ENCODE measurements around the gene SH3TC2.

The SH3TC2 gene

GRCh38 chr5:148965511-148966265 lies 97.2 kb downstream of the SH3TC2 start (continued):
- TF ChIP-seq ZNF394 (tag by site-specific recombination; IDR thresholded peaks at IDR 0.05; ENCODE audit: borderline replicate concordance): peak; percentile 69

- H3K4me3 ChIP-seq (ENCODE audit: low read depth, low read length): no peak overlapping the region
- POLR2A ChIA-PET: interaction anchor here (1.3 kb wide), 1 partner anchor 8 kb away, joined by 3 read pairs; no protein-coding TSS in a partner anchor
- no peaks in the 10 kb centered on the region for H3K9me3 ChIP-seq (ENCODE audit: control insufficient read depth, insufficient read depth, low read depth, low read length)
- no peaks in the 10 kb centered on the region for H3K4me1 ChIP-seq (ENCODE audit: control insufficient read depth, insufficient read depth, low read length)
- CTCF ChIA-PET: interaction anchor here (1.2 to 2.0 kb wide), 5 partner anchors 15 to 85 kb away, joined by 3 to 9 read pairs (median 3); no protein-coding TSS in a partner anchor
- no peak for TF ChIP-seq ZFP41 (tag by site-specific recombination; IDR thresholded peaks at IDR 0.05; ENCODE audit: borderline replicate concordance)
- TF ChIP-seq, protein P1, sequence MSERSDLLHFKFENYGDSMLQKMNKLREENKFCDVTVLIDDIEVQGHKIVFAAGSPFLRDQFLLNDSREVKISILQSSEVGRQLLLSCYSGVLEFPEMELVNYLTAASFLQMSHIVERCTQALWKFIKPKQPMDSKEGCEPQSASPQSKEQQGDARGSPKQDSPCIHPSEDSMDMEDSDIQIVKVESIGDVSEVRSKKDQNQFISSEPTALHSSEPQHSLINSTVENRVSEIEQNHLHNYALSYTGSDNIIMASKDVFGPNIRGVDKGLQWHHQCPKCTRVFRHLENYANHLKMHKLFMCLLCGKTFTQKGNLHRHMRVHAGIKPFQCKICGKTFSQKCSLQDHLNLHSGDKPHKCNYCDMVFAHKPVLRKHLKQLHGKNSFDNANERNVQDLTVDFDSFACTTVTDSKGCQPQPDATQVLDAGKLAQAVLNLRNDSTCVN (tag by site-specific recombination; optimal IDR thresholded peaks at IDR 0.05): no peak
- TF ChIP-seq ZNF600 (tag by site-specific recombination; IDR thresholded peaks at IDR 0.05): no peak
- TF ChIP-seq SCRT2 (tag by site-specific recombination; IDR thresholded peaks at IDR 0.05): no peak
- H3K27ac ChIP-seq (ENCODE audit: extremely low read depth, low read depth, low read length): no peak overlapping the region
- H3K36me3 ChIP-seq (ENCODE audit: control insufficient read depth in 2 of 2, insufficient read depth in 1 of 2, low read length in 2 of 2): no peaks in the 10 kb centered on the region
Observed at GRCh38 chr5:148963664-148964063, 99.2 kb downstream of the SH3TC2 start.

DNA sequence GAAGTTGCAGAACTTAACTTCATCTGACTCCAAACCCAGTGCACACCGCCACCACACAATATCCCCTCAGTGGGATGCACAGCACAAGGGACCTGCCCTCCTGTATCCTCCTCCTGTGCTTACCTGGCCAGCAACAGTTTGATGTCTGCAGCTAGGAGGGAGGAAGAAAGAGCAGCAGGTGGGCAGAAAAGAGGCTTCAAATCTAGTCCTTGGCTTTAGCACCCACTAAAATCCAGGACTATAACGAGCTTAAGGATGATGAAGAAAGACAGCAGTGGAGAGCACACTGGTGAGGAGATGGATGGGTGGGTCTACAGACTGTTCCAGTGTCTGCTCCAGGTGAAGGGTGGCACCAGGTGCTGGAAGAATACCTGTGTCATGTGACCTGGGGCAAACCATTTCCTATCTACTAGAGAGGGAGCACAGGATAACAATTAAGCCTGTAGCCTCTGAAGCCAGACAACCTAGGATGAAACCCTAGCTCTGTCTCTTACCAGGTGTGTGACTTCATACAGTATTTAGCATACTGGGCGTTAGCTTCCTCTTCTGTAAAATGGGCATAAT lies 100.0 kb downstream of the SH3TC2 start:
- POLR2A ChIA-PET: interaction anchor here (1.3 kb wide), 1 partner anchor 9 kb away, joined by 3 read pairs; no protein-coding TSS in a partner anchor
- no peak overlapping the region for H3K27ac ChIP-seq (ENCODE audit: extremely low read depth, low read depth, low read length)
- H3K4me3 ChIP-seq (ENCODE audit: low read depth, low read length): no peak overlapping the region
- CTCF ChIA-PET: interaction anchor here (0.6 to 2.2 kb wide), 10 partner anchors 16 to 295 kb away, joined by 3 to 10 read pairs (median 4); no protein-coding TSS in a partner anchor
- H3K4me1 ChIP-seq (ENCODE audit: control insufficient read depth, insufficient read depth, low read length): no peaks in the 10 kb centered on the region
- H3K36me3 ChIP-seq (ENCODE audit: control insufficient read depth in 2 of 2, insufficient read depth in 1 of 2, low read length in 2 of 2): no peaks in the 10 kb centered on the region
- H3K9me3 ChIP-seq (ENCODE audit: control insufficient read depth, insufficient read depth, low read depth, low read length): no peaks in the 10 kb centered on the region
- TF ChIP-seq TCF7L2 (IDR thresholded peaks at IDR 0.05; ENCODE audit: borderline replicate concordance, low read depth, low read length): no peak
- no peak for TF ChIP-seq ZNF280D (tag by site-specific recombination; IDR thresholded peaks at IDR 0.05)
- TF ChIP-seq ZNF449 (tag by site-specific recombination; IDR thresholded peaks at IDR 0.05): no peak
- no peak for TF ChIP-seq SALL2 (tag by site-specific recombination; IDR thresholded peaks at IDR 0.05; ENCODE audit: borderline replicate concordance)
- TF ChIP-seq ZFP3 (tag by site-specific recombination; IDR thresholded peaks at IDR 0.05; ENCODE audit: low read depth): no peak
- TF ChIP-seq, protein P2, sequence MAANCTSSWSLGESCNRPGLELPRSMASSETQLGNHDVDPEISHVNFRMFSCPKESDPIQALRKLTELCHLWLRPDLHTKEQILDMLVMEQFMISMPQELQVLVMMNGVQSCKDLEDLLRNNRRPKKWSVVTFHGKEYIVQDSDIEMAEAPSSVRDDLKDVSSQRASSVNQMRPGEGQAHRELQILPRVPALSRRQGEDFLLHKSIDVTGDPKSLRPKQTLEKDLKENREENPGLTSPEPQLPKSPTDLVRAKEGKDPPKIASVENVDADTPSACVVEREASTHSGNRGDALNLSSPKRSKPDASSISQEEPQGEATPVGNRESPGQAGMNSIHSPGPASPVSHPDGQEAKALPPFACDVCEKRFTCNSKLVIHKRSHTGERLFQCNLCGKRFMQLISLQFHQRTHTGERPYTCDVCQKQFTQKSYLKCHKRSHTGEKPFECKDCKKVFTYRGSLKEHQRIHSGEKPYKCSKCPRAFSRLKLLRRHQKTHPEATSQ (tag by site-specific recombination; IDR thresholded peaks at IDR 0.05): no peak
- TF ChIP-seq ZNF302 (tag by site-specific recombination; IDR thresholded peaks at IDR 0.05; ENCODE audit: low read depth): no peak
- TF ChIP-seq ZNF350 (tag by site-specific recombination; IDR thresholded peaks at IDR 0.05): no peak
- TF ChIP-seq ZNF561 (tag by site-specific recombination; IDR thresholded peaks at IDR 0.05; ENCODE audit: borderline replicate concordance): no peak
- TF ChIP-seq OSR2 (tag by site-specific recombination; IDR thresholded peaks at IDR 0.05): no peak
- no peak for TF ChIP-seq GLIS1 (tag by site-specific recombination; IDR thresholded peaks at IDR 0.05)
- no peak for TF ChIP-seq GLIS2 (tag by site-specific recombination; IDR thresholded peaks at IDR 0.05)
- TF ChIP-seq OVOL3 (tag by site-specific recombination; IDR thresholded peaks at IDR 0.05): no peak
- no peak for TF ChIP-seq ZNF157 (tag by site-specific recombination; IDR thresholded peaks at IDR 0.05)
- no peak for TF ChIP-seq IKZF3 (tag by site-specific recombination; IDR thresholded peaks at IDR 0.05)
- TF ChIP-seq ZNF24 (tag by site-specific recombination; IDR thresholded peaks at IDR 0.05): no peak
- TF ChIP-seq ZNF324 (tag by site-specific recombination; IDR thresholded peaks at IDR 0.05): no peak
- TF ChIP-seq GFI1B (tag by site-specific recombination; IDR thresholded peaks at IDR 0.05): no peak
- no peak for TF ChIP-seq ZFP41 (tag by site-specific recombination; IDR thresholded peaks at IDR 0.05; ENCODE audit: borderline replicate concordance)

Measured in HEK293 (cell line).